ENCODE results near the gene SLC50A1.
"Not testable (repeated sequence)": the region's sequence is repeated elsewhere in the genome, so short reads cannot be mapped to it uniquely, and the experiment has no call there.

Gene SLC50A1

DNA sequence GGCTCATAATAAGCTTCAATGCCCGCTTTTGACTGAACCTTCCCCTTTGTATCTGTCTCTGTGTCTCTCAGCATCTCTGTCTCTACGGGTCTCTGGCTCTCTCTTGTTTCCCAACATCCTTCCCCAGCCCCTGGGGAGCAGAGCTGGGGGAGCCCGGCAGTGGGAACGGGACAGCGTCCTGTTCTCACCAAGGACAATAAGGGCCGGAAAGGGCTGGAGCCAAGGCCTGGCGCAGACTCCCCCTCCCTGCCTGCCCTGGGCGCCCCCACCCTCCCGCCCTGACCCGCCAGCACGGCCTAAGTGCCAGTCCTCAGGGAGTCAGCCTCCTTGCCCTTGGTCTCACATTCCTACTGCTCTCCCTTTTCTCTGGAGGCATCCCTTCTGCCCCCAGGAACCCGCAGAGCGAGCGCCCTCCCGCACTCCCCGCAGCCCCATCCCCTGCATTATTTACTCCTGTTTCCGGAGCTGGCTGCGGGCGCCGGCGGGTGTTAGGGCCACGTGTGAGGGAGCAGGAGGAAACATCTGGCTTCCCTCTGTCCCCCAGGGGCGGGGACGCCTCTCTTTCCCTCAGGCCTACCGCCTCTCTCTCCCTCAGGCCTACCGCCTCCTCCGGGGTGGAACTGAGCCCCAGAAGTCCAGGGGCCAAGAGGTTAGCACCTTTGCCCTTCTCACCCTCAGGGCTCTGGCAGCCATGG is 31.0 kb downstream of the SLC50A1 start:
- DNase-seq (ENCODE audit: low read depth), result peak; percentile 59
- TF ChIP-seq, protein P1, sequence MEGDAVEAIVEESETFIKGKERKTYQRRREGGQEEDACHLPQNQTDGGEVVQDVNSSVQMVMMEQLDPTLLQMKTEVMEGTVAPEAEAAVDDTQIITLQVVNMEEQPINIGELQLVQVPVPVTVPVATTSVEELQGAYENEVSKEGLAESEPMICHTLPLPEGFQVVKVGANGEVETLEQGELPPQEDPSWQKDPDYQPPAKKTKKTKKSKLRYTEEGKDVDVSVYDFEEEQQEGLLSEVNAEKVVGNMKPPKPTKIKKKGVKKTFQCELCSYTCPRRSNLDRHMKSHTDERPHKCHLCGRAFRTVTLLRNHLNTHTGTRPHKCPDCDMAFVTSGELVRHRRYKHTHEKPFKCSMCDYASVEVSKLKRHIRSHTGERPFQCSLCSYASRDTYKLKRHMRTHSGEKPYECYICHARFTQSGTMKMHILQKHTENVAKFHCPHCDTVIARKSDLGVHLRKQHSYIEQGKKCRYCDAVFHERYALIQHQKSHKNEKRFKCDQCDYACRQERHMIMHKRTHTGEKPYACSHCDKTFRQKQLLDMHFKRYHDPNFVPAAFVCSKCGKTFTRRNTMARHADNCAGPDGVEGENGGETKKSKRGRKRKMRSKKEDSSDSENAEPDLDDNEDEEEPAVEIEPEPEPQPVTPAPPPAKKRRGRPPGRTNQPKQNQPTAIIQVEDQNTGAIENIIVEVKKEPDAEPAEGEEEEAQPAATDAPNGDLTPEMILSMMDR (IDR thresholded peaks at IDR 0.05; ENCODE audit: low read length, missing control alignments), result no peak
- no peak overlapping the region for H3K4me3 ChIP-seq (replicated peaks; ENCODE audit: low read depth, low read length)

DNA sequence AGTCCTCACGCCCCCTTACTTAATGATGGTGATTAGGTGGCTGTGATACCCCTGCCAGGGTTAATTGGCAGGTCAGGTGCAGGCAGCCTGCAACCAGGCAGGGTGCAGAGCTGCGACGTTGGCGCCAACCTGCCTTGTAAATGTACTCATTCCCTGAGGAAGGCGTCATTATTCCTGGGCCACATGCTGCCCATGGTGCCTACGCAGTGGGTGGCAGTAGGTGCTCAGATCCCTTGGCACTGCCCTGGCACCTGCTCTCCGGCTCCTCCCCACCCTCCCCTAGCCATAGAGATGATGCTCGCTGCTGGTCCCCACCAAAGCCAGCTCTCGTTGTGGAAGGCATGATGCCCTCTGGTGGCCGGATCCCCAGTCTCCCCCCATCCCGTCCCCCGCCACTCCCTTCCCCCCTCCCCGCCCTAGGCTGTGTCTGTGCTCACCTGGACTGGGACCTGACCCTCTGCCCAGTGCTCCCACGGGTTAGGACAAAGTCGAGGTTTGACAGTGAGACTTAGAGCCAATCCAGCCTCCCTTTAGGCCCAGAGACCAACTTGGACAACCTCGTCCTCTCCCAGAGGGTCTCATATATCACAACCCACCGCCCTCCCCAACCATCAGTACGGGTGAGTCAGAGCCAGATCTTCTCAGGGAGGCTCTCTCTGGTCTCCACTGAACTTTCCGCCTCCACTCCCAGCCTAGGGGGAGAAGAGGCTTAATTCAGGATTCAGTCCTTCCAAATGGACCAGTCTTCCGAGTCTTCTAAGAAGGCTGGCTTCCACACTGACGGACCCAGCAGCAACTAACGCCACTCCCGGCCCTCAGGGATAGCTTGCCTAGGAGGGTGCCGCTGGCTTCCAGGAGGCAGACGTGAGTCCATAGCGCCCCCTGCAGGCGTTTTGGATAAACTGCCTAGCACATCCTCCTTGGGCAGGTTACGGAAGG is 31.8 kb downstream of the SLC50A1 start:
- TF ChIP-seq, protein P1 (IDR thresholded peaks at IDR 0.05; ENCODE audit: low read length, missing control alignments), result peak; percentile 93
- no peak overlapping the region for H3K4me3 ChIP-seq (replicated peaks; ENCODE audit: low read depth, low read length)
- peak; percentile 90 for DNase-seq (ENCODE audit: low read depth)

DNA sequence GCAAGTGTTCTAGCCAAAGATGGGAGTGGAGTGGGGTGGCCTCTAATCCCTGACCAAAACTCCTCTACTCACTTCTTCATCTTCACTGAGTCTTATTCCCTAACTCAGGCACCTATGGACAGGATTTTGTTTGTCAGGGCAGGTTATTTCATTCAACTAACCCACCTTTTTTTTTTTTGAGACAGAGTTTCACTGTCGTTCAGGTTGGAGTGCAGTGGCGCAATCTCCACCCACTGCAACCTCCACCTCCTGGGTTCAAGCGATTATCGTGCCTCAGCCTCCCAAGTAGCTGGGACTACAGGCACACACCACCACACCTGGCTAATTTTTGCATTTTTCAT is 32.4 kb downstream of the SLC50A1 start:
- not testable (repeated sequence) for H3K4me3 ChIP-seq (replicated peaks; ENCODE audit: low read depth, low read length); DNase-seq (ENCODE audit: low read depth)

DNA sequence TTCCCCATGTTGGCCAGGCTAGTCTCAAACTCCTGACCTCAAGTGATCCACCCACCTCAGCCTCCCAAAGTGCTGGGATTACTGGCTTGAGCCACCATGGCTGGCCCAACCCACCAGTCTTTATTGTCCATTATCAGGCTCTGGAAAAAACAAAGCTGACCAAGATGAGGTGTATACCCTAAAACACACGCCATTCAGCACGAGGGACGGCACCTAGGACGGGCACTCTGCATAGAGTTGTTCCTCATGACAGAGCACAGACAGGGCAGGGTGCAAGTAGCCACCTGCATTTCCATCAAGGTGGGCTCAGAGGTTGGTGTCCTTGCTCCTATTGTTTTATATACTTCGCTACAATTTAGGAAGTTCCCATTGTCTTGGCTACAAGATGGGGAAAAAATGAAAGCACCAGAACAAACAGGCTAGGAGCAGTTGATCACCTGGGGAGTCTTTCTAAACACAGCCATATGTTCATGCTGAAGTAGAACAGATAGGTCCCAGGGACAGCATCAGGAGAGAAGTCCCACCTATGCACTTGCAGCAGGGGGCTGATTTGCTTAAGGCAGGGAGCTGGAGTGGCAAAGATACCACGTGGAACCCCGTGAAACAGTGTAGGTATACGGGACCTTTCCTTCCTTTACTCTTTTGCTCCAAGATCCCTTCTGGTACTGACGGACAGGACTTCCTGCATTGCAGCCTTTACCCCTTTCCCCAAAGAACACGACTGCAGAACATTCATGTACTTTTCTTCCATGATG is 33.0 kb downstream of the SLC50A1 start:
- no peak for DNase-seq (ENCODE audit: low read depth)

DNA sequence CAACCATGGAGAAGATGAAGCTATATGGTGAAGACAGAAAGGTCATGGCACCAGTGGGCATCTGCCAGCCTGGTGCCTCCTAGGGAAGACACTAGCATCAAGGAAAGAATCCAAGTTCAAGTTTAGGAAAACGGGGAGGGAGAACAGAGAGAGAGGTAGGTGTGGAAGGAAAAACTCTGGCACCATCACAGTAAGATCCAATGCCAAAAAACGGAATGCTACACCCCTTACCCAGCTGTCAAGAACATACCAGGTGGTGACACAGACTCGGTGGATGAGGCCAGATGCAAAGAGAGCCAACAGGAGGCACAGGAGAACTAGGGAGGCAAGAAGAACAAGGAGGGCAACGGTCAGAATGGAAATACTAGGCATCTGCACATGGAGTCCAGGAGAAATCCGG is 33.9 kb downstream of the SLC50A1 start:
- no peak for DNase-seq (ENCODE audit: low read depth)
- TF ChIP-seq, protein P1 (IDR thresholded peaks at IDR 0.05; ENCODE audit: low read length, missing control alignments), result no peak
- no peak overlapping the region for H3K4me3 ChIP-seq (replicated peaks; ENCODE audit: low read depth, low read length)

More for the DNA sequence above, 33.0 kb downstream of the SLC50A1 start:
- no peak overlapping the region for H3K4me3 ChIP-seq (replicated peaks; ENCODE audit: low read depth, low read length)
- TF ChIP-seq, protein P1 (IDR thresholded peaks at IDR 0.05; ENCODE audit: low read length, missing control alignments), result no peak

DNA sequence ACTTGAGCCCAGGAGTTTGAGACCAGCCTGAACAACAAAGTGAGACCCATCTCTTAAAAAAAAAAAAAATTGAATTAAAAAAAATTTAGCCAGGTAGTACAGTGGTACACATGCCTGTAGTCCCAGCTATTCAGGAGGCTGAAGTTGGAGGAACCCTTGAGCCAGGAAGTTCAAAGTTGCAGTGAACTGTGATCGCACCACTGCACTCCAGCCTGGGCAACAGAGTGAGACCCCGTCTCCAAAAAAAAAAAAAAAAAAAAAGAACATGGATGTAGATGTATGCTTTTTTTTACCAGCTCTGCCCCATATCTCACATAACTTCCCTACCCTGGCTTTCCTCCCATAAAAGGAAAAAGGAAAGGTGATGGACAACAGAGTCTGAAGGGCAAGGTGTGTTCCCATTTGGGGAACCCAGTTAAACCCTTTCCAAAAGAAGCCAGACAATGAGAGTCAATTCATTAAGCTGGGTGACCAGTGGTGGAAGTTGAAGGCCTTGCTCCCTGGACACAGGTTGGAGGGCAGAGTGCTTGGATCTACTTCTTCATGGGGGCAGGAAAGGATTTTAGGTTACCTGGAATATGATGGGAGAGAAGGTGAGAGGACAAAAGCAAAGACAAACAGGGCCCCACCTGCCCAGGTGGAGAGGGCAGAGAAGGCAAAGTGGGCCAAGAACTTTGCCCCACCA is 34.6 kb downstream of the SLC50A1 start:
- no peak for DNase-seq (ENCODE audit: low read depth)

More for the DNA sequence above, 34.6 kb downstream of the SLC50A1 start:
- no peak overlapping the region for H3K4me3 ChIP-seq (replicated peaks; ENCODE audit: low read depth, low read length)
- TF ChIP-seq, protein P1 (IDR thresholded peaks at IDR 0.05; ENCODE audit: low read length, missing control alignments), result no peak
